Osteocyte (in vitro differentiated cells): ENCODE measurements around the gene PLIN1. TPM values are rescaled to one million over a fixed set of nuclear protein-coding genes. Genes with fewer than 3 reads are reported as not detected.

Experiments
- DNase-seq: peaks from one replicate; pipeline ENCODE4 v3.0.0; 2021; ENCODE audit warnings: mixed read lengths; ENCODE audit not compliant: unreplicated experiment; ENCODE audit errors: extremely low spot score
- H3K27ac Mint-ChIP-seq: one replicate; pipeline ENCODE4 v1.8.0; 2021; ENCODE audit warnings: mild to moderate bottlenecking, mixed read lengths; ENCODE audit not compliant: unreplicated experiment
- H3K27me3 Mint-ChIP-seq: one replicate; pipeline ENCODE4 v1.8.0; 2021; ENCODE audit warnings: mixed read lengths; ENCODE audit not compliant: unreplicated experiment
- H3K36me3 Mint-ChIP-seq: one replicate; pipeline ENCODE4 v1.8.0; 2021; ENCODE audit warnings: mixed read lengths; ENCODE audit not compliant: unreplicated experiment
- H3K4me1 Mint-ChIP-seq: one replicate; pipeline ENCODE4 v1.8.0; 2021; ENCODE audit warnings: mixed read lengths; ENCODE audit not compliant: unreplicated experiment
- H3K4me3 Mint-ChIP-seq: one replicate; pipeline ENCODE4 v1.8.0; 2021; ENCODE audit warnings: mild to moderate bottlenecking, moderate library complexity, mixed read lengths; ENCODE audit not compliant: unreplicated experiment
- H3K9me3 Mint-ChIP-seq: one replicate; pipeline ENCODE4 v1.8.0; 2021; ENCODE audit warnings: mixed read lengths; ENCODE audit not compliant: unreplicated experiment
- total RNA-seq: library from RNA; stranded (reverse); gene quantifications from 2 replicates; pipeline ENCODE4 v1.2.1, GENCODE V29; 2021
- TF ChIP-seq, protein P1 (sequence below): fragments of 200-600 bp; sonication (generic); IDR thresholded peaks from 2 replicates; pipeline ENCODE4 v1.5.0; 2021; ENCODE audit warnings: antibody characterized with exemption, mild to moderate bottlenecking, moderate library complexity

The PLIN1 gene
- total RNA-seq, 1 donor from 2014 or later = 0.70 TPM

DNA sequence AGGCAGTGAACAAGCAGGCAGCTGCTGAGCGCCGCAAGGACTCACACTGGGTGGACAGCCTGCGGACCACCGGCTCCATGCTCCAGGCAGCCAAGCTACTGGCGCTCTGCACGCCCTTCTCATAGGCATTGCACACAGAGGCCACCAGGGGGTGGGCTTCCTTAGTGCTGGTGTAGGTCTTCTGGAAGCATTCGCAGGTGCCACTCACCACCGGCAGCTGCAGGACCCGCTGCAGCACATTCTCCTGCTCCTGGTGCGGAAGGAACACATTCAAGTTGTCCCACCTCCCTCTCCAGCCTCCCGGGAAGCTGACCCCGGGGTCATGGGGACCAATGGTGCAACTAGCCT, 6.0 kb downstream of the PLIN1 start:
- TF ChIP-seq, protein P1, sequence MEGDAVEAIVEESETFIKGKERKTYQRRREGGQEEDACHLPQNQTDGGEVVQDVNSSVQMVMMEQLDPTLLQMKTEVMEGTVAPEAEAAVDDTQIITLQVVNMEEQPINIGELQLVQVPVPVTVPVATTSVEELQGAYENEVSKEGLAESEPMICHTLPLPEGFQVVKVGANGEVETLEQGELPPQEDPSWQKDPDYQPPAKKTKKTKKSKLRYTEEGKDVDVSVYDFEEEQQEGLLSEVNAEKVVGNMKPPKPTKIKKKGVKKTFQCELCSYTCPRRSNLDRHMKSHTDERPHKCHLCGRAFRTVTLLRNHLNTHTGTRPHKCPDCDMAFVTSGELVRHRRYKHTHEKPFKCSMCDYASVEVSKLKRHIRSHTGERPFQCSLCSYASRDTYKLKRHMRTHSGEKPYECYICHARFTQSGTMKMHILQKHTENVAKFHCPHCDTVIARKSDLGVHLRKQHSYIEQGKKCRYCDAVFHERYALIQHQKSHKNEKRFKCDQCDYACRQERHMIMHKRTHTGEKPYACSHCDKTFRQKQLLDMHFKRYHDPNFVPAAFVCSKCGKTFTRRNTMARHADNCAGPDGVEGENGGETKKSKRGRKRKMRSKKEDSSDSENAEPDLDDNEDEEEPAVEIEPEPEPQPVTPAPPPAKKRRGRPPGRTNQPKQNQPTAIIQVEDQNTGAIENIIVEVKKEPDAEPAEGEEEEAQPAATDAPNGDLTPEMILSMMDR = peak; percentile 42
- no peak for DNase-seq
- no peak overlapping the region for H3K27ac Mint-ChIP-seq
- H3K4me3 Mint-ChIP-seq = no peak overlapping the region
- H3K9me3 Mint-ChIP-seq = no peaks in the 10 kb centered on the region
- peaks cover 5% of the 10 kb centered on the region for H3K4me1 Mint-ChIP-seq
- no peaks in the 10 kb centered on the region for H3K36me3 Mint-ChIP-seq
- no peaks in the 10 kb centered on the region for H3K27me3 Mint-ChIP-seq

DNA sequence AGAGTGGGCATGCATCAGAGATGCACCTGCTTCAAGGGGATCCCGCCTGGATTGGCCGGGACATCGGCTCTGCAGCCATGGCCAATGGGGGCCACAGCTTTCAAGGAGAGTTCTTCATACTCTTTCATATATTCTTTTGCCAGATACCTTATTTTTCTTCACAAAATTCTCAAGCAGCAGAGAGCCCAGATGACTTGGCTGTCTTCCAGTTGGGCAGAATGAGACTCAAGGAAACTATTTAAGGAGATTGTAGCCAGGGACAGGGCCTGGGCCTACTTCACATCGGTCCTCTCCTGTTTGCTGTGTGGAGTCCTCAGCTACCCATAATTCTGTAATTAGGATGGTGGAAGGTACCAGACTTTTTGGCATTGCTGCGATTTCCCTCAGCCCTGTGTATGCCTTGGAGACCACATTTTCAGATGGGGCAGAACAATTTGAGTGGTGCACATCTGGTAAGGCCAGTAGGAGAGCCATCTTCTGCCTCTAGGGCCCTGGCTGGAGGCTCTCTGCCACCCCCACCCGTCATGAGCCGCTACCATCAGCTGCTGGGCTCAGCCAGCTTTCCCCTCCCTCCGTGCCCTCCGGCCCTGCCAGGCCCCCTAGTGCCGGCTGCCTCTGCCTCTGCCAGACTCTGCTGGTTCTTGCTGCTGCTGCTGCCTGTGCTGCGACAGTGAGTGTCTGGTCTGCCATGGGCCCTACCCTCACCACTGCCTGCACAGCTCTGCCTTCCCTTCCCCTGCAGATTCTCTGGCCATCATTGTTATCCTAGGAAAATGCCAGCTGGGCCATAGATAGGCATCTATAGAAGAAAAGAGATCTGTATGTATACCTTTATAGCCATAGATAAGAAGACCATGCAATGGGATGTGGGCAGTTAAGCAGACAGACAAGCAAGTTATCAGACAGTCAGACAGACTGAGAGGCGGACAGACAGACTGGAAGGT, 6.7 kb downstream of the PLIN1 start:
- Mint-ChIP-seq H3K27me3 (no peaks in the 10 kb centered on the region), H3K27ac (no peak overlapping the region), H3K36me3 (no peaks in the 10 kb centered on the region), H3K9me3 (no peaks in the 10 kb centered on the region), H3K4me1 (peaks cover 5% of the 10 kb centered on the region), H3K4me3 (no peak overlapping the region)
- DNase-seq = no peak
- TF ChIP-seq, protein P1 = no peak

DNA sequence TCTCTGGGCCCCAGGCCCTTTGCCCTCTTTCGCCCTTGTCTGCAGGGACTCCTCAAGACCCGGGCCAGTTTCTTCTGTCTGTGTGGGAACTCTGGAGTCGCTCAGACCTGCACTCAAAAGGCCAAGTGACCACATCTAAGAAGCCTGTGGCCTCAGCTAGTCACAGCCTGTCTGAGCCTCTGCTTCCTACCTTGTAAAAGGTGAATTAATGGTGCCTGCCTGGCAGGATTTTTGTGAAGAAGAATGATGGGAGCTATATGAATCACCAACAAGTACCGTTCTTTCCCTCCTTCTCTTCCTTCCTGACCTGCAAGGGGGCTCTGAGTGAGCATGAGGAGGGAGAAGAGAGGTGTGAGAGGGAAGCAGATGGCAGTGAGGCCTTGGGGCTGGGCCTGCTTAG, 7.5 kb downstream of the PLIN1 start:
- Mint-ChIP-seq H3K36me3 (no peaks in the 10 kb centered on the region), H3K4me3 (no peak overlapping the region), H3K27me3 (no peaks in the 10 kb centered on the region), H3K4me1 (peaks cover 5% of the 10 kb centered on the region), H3K27ac (no peak overlapping the region), H3K9me3 (no peaks in the 10 kb centered on the region)
- DNase-seq = no peak
- TF ChIP-seq, protein P1 = no peak

DNA sequence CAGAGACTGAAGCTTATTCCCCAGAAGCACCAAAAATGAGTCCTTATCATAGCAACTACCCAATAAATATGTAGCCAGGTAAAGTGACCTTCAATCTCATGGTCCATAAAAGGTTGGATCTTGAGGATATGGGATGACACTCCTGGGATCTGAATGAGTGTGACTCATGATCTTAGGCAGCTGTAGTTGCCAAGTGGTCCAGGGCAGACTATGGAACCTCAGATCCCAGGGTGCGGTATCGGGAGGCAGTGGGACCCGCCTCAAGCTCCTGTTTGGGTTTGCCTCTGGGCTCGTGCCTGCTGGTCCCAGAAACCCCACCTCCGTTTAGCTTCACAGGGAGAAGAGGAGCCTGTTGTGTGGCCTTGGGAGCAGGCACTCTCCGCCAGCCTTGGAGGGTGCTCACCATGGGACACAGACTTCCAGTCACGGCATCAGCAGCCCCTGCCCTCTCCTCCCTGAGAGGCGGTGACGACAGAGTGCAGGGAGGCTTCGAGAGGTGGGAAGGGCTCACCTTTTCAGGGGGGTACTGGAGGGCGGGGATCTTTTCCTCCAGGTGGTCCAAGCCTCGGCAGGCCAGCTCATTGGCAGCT, 8.1 kb downstream of the PLIN1 start:
- TF ChIP-seq, protein P1 = no peak
- no peaks in the 10 kb centered on the region for H3K9me3 Mint-ChIP-seq
- no peaks in the 10 kb centered on the region for H3K36me3 Mint-ChIP-seq
- H3K4me1 Mint-ChIP-seq = peaks cover 5% of the 10 kb centered on the region
- H3K4me3 Mint-ChIP-seq = no peak overlapping the region
- DNase-seq = no peak
- no peaks in the 10 kb centered on the region for H3K27me3 Mint-ChIP-seq
- H3K27ac Mint-ChIP-seq = no peak overlapping the region

DNA sequence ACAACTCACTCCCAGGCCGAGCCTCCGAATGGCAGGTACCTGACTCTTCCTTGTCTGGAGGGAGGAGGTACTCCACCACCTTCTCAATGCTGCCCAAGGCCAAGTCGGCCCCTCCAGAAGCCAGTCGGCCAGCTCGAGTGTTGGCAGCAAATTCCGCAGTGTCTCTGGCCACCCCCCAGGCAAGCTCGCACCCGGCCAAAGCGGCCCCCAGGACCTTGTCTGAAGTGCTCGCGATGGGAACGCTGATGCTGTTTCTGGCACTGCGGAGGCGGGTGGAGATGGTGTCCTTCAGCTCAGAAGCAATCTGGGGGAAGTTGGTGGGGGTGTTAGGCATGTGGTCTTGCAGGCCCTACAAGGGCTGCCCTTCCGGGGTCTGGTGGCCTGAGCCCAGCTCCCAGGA, 9.2 kb downstream of the PLIN1 start:
- no peaks in the 10 kb centered on the region for H3K9me3 Mint-ChIP-seq
- no peaks in the 10 kb centered on the region for H3K36me3 Mint-ChIP-seq
- TF ChIP-seq, protein P1 = no peak
- H3K27me3 Mint-ChIP-seq = no peaks in the 10 kb centered on the region
- no peak for DNase-seq
- H3K27ac Mint-ChIP-seq = no peak overlapping the region
- no peak overlapping the region for H3K4me3 Mint-ChIP-seq
- H3K4me1 Mint-ChIP-seq = peaks cover 8% of the 10 kb centered on the region
